ENCODE data around the gene KDM8.

Gene KDM8

GRCh38 chr16:27216297-27216885, 13.1 kb downstream of the KDM8 start:
- DNase-seq: no peak

GRCh38 chr16:27217256-27217655, 13.9 kb downstream of the KDM8 start:
- DNase-seq: no peak

GRCh38 chr16:27218756-27219155, 15.4 kb downstream of the KDM8 start:
- DNase-seq: no peak

- DNase-seq: no peak
Observed at GRCh38 chr16:27219161-27219560, 15.8 kb downstream of the KDM8 start.

GRCh38 chr16:27220120-27220519, 16.8 kb downstream of the KDM8 start:
- no peak for DNase-seq

- no peak for DNase-seq
Observed at GRCh38 chr16:27220527-27220926, 17.2 kb downstream of the KDM8 start.

GRCh38 chr16:27220991-27221390, 17.7 kb downstream of the KDM8 start:
- DNase-seq: no peak

- no peak for DNase-seq
Observed at GRCh38 chr16:27221576-27222248, 18.4 kb downstream of the KDM8 start.

- DNase-seq: no peak
Observed at GRCh38 chr16:27222249-27223225, 19.2 kb downstream of the KDM8 start.

- no peak for DNase-seq
Observed at GRCh38 chr16:27223226-27223610, 19.9 kb downstream of the KDM8 start.

GRCh38 chr16:27223701-27224100, 20.4 kb downstream of the KDM8 start:
- no peak for DNase-seq

GRCh38 chr16:27224271-27224737, 21.0 kb downstream of the KDM8 start:
- no peak for DNase-seq

GRCh38 chr16:27224741-27225300, 21.5 kb downstream of the KDM8 start:
- no peak for DNase-seq

GRCh38 chr16:27225536-27226360, 22.4 kb downstream of the KDM8 start:
- no peak for DNase-seq

GRCh38 chr16:27226476-27226875, 23.1 kb downstream of the KDM8 start:
- no peak for DNase-seq

- no peak for DNase-seq
Observed at GRCh38 chr16:27226976-27227705, 23.8 kb downstream of the KDM8 start.

GRCh38 chr16:27228045-27228444, 24.7 kb downstream of the KDM8 start:
- DNase-seq: no peak

GRCh38 chr16:27228621-27229501, 25.5 kb downstream of the KDM8 start:
- DNase-seq: no peak

GRCh38 chr16:27229891-27230470, 26.7 kb downstream of the KDM8 start:
- DNase-seq: no peak

GRCh38 chr16:27230562-27231001, 27.3 kb downstream of the KDM8 start:
- DNase-seq: peak; percentile 76
